GM18517 (cell line): ENCODE data around the gene WBP2.

ENCODE experiments used
- ATAC-seq: cut with Tn5 transposase; IDR thresholded peaks from one replicate; pipeline ENCODE4 v1.9.1; 2021; ENCODE audit warnings: mild to moderate bottlenecking, moderate library complexity; ENCODE audit not compliant: unreplicated experiment

Gene WBP2

GRCh38 chr17:75830164-75831031, 24.7 kb downstream of the WBP2 start:
- no peak for ATAC-seq

- no peak for ATAC-seq
Measured at GRCh38 chr17:75829747-75830146, 25.4 kb downstream of the WBP2 start.

- no peak for ATAC-seq
Measured at GRCh38 chr17:75828741-75829140, 26.4 kb downstream of the WBP2 start.

GRCh38 chr17:75828076-75828400, 27.1 kb downstream of the WBP2 start:
- no peak for ATAC-seq

- ATAC-seq, result no peak
Measured at GRCh38 chr17:75827308-75828075, 27.6 kb downstream of the WBP2 start.

GRCh38 chr17:75826561-75827307, 28.4 kb downstream of the WBP2 start:
- ATAC-seq, result no peak

- ATAC-seq, result no peak
Measured at GRCh38 chr17:75825748-75826370, 29.3 kb downstream of the WBP2 start.

- no peak for ATAC-seq
Measured at GRCh38 chr17:75825149-75825552, 30.0 kb downstream of the WBP2 start.

GRCh38 chr17:75824666-75825065, 30.5 kb downstream of the WBP2 start:
- ATAC-seq, result no peak

- no peak for ATAC-seq
Measured at GRCh38 chr17:75824050-75824552, 31.0 kb downstream of the WBP2 start.

GRCh38 chr17:75823257-75824041, 31.7 kb downstream of the WBP2 start:
- no peak for ATAC-seq

- ATAC-seq, result no peak
Measured at GRCh38 chr17:75822800-75823166, 32.4 kb downstream of the WBP2 start.

- no peak for ATAC-seq
Measured at GRCh38 chr17:75822119-75822799, 32.9 kb downstream of the WBP2 start.

GRCh38 chr17:75821552-75821951, 33.6 kb downstream of the WBP2 start:
- no peak for ATAC-seq

GRCh38 chr17:75820094-75821080, 34.7 kb downstream of the WBP2 start:
- ATAC-seq, result no peak

- no peak for ATAC-seq
Measured at GRCh38 chr17:75819678-75820077, 35.5 kb downstream of the WBP2 start.

- ATAC-seq, result no peak
Measured at GRCh38 chr17:75819116-75819515, 36.0 kb downstream of the WBP2 start.

- ATAC-seq, result no peak
Measured at GRCh38 chr17:75818326-75818885, 36.7 kb downstream of the WBP2 start.
